Stomach (tissue), 9 donors: ENCODE results near the gene SIPA1. TPM values are rescaled to one million over a fixed set of nuclear protein-coding genes. Genes with fewer than 3 reads are reported as not detected.

Experiments
- DNase-seq, 2 donors: peaks; one replicate each; pipeline versions ENCODE4 v3.0.0 to v3.0.0-alpha.2; 2013 to 2019
- H3K27ac ChIP-seq, 5 donors: fragments of 200-600 bp in 4 of 5; sonication (generic) in 4 of 5; one replicate each; pipeline ENCODE4 v1.5.1; 2013 to 2019; ENCODE audit warnings: mild to moderate bottlenecking in 1 of 5, moderate library complexity in 1 of 5
- H3K27me3 ChIP-seq, 3 donors: fragments of 200-600 bp; sonication (generic); one replicate each; pipeline ENCODE4 v1.5.1; 2017 to 2019; ENCODE audit warnings: mixed run types in 1 of 3
- H3K36me3 ChIP-seq, 4 donors: fragments of 200-600 bp; sonication (generic); 1 replicate in 3 of 4; 2 replicates in 1 of 4; pipeline ENCODE4 v1.5.1; 2016 to 2019
- H3K4me1 ChIP-seq, 4 donors: fragments of 200-600 bp; sonication (generic); one replicate each; pipeline ENCODE4 v1.5.1; 2016 to 2019
- H3K4me3 ChIP-seq, 4 donors: fragments of 200-600 bp; sonication (generic) in 3 of 4; one replicate each; pipeline ENCODE4 v1.5.1; 2016 to 2019; ENCODE audit warnings: mild to moderate bottlenecking in 1 of 4
- H3K9me3 ChIP-seq, 4 donors: fragments of 200-600 bp; sonication (generic); one replicate each; pipeline ENCODE4 v1.5.1; 2016 to 2019
- EP300 ChIP-seq: sonication (generic); formaldehyde crosslinking; IDR thresholded peaks from one replicate; pipeline ENCODE4 v1.6.1; 2017; ENCODE audit warnings: antibody characterized with exemption
- POLR2A ChIP-seq, 4 donors: fragments of 450-650 bp; IDR thresholded peaks; one replicate each; pipeline ENCODE4 v1.6.1; 2016; ENCODE audit warnings: antibody characterized with exemption in 4 of 4, control low read depth in 2 of 4, mild to moderate bottlenecking in 1 of 4, moderate library complexity in 1 of 4
- POLR2AphosphoS5 ChIP-seq, 3 donors: sonication (generic); formaldehyde crosslinking; IDR thresholded peaks; one replicate each; pipeline ENCODE4 v1.6.1; 2016; ENCODE audit warnings: antibody characterized with exemption in 3 of 3
- WGBS, 5 donors: extraction: QIAGEN DNeasy Blood & Tissue Kit in 3 of 5; methylation state at CpG; one replicate each; pipeline versions ENCODE4 v1.1.5 to v1.1.7; 2013 to 2018; 5-methylcytosine and 5-hydroxymethylcytosine counted together
- intact Hi-C: fragments of 100-400 bp; cut with DNase I; formaldehyde crosslinking; loops from one replicate; pipeline ENCODE4 v1.15.1; 2023; ENCODE audit warnings: low total_unique reads
- polyA plus RNA-seq, 3 donors: library from polyadenylated mRNA; stranded (reverse); fragments of 200-250 nt; gene quantifications; one replicate each; pipeline ENCODE4 v1.2.3, GENCODE V29; 2013
- total RNA-seq, 5 donors: library from RNA; depleted of rRNA; stranded (reverse); fragments of >200 nt; gene quantifications; one replicate each; pipeline versions ENCODE4 v1.1.0 to v1.2.3, GENCODE V29; 2014 to 2016
- TF ChIP-seq, protein P1 (sequence below), 7 experiments: fragments of 450-650 bp in 4 of 7; fragments of 200-600 bp in 3 of 7; sonication (generic) in 3 of 7; IDR thresholded peaks; one replicate each; pipeline ENCODE4 v1.5.1; 2016 to 2019; ENCODE audit warnings: antibody characterized with exemption in 7 of 7, control low read depth in 2 of 7, mild to moderate bottlenecking in 1 of 7
- donor health status: healthy with polysubstance abuse.
- donor health status: Bipolar disorder and iron deficiency.
- donor health status: healthy.

Gene SIPA1
- total and polyA plus RNA-seq, 8 donors = 13.2 to 80.4 (median 42.4) TPM

DNA sequence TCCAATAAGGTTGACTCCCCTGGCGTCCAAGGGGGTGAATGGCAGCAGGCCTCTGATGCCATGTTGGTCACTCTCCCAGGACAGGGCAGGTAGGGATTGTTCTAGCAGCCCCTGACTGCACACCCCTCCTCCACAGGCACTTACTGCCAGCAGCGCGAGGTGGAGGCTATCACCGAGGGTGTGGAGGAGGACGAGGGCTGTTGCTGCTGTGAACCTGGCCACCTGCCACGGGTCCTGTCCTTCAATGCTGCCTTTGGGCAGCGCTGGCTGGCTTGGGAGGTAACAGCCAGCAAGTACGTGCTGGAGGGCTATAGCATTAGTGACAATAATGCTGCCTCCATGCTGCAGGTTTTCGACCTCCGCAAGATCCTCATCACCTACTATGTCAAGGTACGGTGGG lies 7.7 kb upstream of the SIPA1 start:
- Histone ChIP-seq H3K36me3 (peaks cover 71 to 100% (median 99%) of the 10 kb centered on the region in 4 donors), H3K4me3 (no peak overlapping the region), H3K4me1 (peaks cover 0 to 12% (median 4%) of the 10 kb centered on the region in 4 donors), H3K27me3 (no peaks in the 10 kb centered on the region), H3K9me3 (no peaks in the 10 kb centered on the region), H3K27ac (no peak overlapping the region)
- DNase-seq = no peak
- WGBS, 5 donors = 61 to 83% (median 67%) methylated on average over 11 of the region's 11 CpGs
- intact Hi-C loops = no loop called here
- TF ChIP-seq POLR2A (IDR thresholded peaks at IDR 0.05) = no peak

DNA sequence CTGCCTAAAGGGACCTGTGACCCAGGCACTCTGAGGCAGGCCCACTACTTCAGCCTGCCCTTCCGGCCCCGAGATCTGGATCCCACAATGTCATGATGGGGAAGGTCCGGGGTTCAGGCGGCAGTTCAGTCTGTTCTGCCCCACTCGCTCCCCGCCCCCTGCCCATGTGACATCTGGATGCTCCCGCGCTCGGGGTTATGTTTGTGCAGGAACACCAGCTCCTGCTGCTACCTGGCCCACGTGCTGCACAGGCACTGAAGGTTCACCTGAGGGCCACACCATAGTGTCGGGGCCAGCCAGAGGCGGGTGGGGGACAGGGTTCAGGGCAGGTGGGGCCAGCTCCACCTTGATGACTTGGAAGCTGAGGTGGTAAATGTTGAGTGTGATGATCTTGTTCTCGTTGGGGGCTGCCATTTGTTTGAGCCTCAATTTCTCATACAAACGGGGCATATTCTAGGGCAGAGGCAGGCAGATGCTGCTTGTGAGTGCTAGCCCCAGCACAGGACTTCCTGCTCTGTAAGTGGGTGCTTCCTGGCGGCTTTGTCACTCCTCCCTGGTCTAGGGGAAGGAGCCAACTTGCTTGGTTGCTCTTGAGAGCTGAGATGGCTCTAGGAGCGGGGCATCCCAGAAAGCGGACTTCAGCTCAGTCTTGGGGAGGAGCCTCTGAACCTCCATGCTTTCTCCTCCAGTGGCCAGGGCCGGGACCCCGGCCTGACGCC lies 4.4 kb upstream of the SIPA1 start:
- WGBS, 5 donors = 81 to 90% (median 82%) methylated on average over 15 to 20 of the region's 20 CpGs
- TF ChIP-seq, protein P1, sequence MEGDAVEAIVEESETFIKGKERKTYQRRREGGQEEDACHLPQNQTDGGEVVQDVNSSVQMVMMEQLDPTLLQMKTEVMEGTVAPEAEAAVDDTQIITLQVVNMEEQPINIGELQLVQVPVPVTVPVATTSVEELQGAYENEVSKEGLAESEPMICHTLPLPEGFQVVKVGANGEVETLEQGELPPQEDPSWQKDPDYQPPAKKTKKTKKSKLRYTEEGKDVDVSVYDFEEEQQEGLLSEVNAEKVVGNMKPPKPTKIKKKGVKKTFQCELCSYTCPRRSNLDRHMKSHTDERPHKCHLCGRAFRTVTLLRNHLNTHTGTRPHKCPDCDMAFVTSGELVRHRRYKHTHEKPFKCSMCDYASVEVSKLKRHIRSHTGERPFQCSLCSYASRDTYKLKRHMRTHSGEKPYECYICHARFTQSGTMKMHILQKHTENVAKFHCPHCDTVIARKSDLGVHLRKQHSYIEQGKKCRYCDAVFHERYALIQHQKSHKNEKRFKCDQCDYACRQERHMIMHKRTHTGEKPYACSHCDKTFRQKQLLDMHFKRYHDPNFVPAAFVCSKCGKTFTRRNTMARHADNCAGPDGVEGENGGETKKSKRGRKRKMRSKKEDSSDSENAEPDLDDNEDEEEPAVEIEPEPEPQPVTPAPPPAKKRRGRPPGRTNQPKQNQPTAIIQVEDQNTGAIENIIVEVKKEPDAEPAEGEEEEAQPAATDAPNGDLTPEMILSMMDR (IDR thresholded peaks at IDR 0.05) = no peak
- no peak for TF ChIP-seq EP300
- TF ChIP-seq POLR2AphosphoS5 (IDR thresholded peaks at IDR 0.05) = no peak
- TF ChIP-seq POLR2A (IDR thresholded peaks at IDR 0.05) = no peak
- no peak for DNase-seq
- Histone ChIP-seq H3K9me3 (no peaks in the 10 kb centered on the region), H3K4me1 (peaks cover 12 to 26% (median 13%) of the 10 kb centered on the region in 4 donors), H3K27ac (peak overlapping the region in 1 of 5 donors; percentile 5), H3K27me3 (no peaks in the 10 kb centered on the region), H3K4me3 (no peak overlapping the region), H3K36me3 (peaks cover 63 to 86% (median 86%) of the 10 kb centered on the region in 4 donors)
- intact Hi-C loops = no loop called here

DNA sequence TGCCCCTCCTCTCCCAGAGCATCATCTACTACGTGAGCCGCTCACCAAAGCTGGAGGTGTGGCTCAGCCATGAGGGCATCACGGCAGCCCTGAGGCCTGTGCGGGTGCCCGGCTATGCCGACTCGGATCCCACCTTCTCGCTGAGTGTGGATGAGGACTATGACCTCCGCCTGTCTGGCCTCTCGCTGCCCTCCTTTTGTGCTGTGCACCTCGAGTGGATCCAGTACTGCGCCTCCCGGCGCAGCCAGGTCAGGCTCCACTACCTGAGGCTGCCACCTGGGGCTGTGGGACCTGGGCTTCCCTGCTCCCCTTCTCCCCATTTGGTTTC lies 3.8 kb upstream of the SIPA1 start:
- Histone ChIP-seq H3K36me3 (peaks cover 57 to 81% (median 81%) of the 10 kb centered on the region in 4 donors), H3K4me3 (no peak overlapping the region), H3K27me3 (no peaks in the 10 kb centered on the region), H3K27ac (no peak overlapping the region), H3K9me3 (no peaks in the 10 kb centered on the region), H3K4me1 (peaks cover 18 to 31% (median 19%) of the 10 kb centered on the region in 4 donors)
- intact Hi-C loops = no loop called here
- WGBS, 5 donors = 89 to 91% (median 90%) methylated on average over 10 to 14 of the region's 14 CpGs
- TF ChIP-seq, protein P1 (IDR thresholded peaks at IDR 0.05) = no peak
- no peak for TF ChIP-seq POLR2A (IDR thresholded peaks at IDR 0.05)
- TF ChIP-seq POLR2AphosphoS5 (IDR thresholded peaks at IDR 0.05) = no peak
- no peak for TF ChIP-seq EP300
- no peak for DNase-seq

DNA sequence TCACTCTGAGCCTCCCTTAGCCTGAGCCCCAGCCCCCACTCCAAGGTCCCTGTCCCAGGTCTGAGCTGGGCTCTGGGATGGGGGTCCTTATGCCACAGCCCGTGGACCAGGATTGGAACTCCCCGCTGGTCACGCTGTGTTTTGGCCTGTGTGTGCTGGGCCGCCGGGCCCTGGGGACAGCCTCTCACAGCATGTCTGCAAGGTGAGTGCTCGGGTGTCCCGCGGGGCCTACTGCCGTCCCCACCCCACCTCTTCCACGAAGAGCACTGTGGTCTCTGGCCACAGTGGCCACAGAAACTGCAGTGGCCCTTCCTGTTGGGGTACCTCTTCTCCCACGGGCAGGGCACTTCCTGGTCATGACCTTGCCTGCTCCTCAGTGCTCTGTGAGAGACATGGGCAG lies 3.5 kb upstream of the SIPA1 start:
- H3K9me3 ChIP-seq = no peaks in the 10 kb centered on the region
- H3K27me3 ChIP-seq = no peaks in the 10 kb centered on the region
- 78 to 90% (median 86%) methylated on average over 1 to 11 of the region's 11 CpGs for WGBS, 5 donors
- no peak overlapping the region for H3K4me3 ChIP-seq
- H3K4me1 ChIP-seq = peaks cover 21 to 35% (median 22%) of the 10 kb centered on the region in 4 donors
- no peak overlapping the region for H3K27ac ChIP-seq
- TF ChIP-seq POLR2AphosphoS5 (IDR thresholded peaks at IDR 0.05) (no peak), EP300 (no peak), POLR2A (IDR thresholded peaks at IDR 0.05) (no peak)
- TF ChIP-seq, protein P1 (IDR thresholded peaks at IDR 0.05) = no peak
- peaks cover 54 to 77% (median 77%) of the 10 kb centered on the region in 4 donors for H3K36me3 ChIP-seq
- intact Hi-C loops = no loop called here
- DNase-seq = no peak
